Glomerular visceral epithelial cell (primary cell): ENCODE data around the gene EFCAB6.

Experiments
- DNase-seq: peaks from one replicate; pipeline ENCODE4 v3.0.0-alpha.2; 2016; ENCODE audit errors: extremely low spot score

The EFCAB6 gene

DNA sequence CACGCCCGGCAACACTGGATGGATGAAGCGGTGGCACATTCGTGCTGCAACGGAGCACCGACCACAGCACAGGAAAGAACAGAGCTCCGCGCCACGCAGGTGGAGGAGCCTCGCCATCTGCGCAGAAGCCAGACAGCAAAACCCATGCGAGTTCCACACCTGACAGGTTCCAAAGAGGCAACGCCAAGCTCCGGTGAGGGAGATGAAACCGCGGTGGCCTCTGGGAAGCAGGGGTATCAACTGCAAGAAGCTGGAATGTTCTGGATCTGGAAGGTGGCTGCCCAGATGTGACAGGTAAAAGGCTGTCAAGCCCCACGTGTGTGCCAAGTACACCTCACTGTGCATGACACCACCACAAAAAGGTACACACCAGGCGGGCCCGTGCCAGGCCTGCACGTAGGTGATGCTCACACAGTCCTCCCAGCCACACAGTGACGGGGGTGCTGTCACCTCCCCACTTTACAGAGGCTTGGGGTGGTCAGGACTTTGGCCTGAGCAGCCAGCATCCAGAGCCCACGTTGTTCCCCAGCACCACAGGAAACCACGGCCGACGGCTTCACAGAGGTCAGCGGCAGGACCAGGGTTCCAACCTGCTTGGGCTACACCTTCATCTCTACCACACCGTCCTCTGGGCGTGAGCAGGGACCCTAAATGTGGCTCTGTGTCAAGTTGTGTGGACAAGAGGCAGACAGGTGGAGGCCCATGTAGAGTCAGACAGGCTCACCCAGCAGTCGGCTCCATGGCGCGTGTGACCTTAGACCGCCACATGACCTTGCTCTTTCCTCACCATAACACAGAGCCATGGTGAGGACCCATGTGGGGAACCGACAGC is 19.7 kb upstream of the EFCAB6 start:
- no peak for DNase-seq

DNA sequence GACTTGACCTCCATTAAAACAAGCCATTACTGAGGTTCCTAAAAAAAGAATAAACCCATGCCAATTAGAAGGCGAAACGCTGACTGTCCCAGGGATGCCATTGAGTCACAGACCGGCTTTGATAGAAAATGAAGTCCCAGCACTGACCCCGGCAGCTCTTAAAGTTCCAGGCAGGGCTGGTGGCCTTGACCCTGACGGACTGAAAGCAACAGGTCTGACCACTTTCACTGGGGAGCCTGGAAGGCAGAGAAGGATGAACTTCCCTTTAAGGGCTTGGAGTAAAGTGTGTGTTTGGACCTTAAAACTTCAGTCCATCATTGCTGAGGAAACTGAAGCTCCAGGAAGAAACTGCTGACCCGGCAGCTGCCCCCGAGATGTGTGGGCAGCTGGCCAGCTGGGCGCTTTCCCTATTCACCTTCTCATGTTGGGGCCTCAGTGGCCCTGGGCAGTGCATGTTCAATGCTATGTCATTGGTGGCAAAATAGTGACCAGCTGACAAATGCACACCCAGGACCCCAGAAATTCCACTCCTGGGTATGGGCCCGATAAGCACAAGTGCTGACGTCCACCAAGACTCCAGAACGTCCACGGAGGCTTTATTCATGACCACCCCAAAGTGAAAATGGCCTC is 18.9 kb upstream of the EFCAB6 start:
- DNase-seq, result no peak

DNA sequence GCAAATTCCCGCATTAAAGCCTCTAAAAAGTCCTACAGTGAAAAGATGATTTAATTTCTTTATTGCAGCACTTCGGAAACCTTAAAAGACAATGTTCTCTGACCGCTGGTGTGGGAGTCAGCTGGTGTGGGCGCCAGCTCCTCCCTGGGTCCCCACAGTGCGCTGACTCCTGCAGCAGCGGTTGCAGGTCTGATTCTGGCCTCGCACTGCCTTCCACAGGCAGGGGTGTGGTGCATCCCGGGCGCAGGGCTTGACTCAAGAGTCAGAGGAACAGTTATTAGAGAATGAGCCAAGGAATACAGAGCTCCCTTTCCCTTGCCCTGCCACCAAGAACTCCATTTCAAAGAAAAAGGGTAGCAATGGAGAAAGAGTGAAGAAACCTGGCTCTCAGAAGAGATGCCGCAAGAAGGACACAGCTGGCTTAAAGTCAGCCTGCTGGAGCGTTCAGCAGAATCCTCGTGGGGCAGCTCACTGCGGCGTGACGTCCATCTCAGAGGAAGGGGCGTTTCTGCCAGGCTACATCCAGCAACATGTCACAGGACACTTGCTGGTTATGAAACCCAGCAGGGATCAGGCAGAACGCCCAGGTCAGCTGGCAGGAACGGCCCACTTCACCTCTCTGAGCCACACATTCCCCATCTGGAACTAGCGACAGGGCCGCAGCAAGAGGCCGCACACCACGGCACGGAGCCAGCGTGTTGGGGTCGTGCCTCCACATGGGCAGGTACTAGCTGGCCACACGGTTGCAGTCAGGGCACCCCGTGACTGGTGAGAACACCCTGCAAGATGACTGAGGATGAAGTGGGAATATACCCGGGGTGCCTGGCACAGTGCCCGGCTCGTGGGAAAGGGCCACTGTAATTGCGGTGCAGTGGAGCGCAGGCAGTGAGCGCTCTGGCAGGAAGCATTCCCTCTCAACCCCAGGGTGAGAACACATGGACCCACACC is 18.1 kb upstream of the EFCAB6 start:
- DNase-seq, result peak; percentile 43

DNA sequence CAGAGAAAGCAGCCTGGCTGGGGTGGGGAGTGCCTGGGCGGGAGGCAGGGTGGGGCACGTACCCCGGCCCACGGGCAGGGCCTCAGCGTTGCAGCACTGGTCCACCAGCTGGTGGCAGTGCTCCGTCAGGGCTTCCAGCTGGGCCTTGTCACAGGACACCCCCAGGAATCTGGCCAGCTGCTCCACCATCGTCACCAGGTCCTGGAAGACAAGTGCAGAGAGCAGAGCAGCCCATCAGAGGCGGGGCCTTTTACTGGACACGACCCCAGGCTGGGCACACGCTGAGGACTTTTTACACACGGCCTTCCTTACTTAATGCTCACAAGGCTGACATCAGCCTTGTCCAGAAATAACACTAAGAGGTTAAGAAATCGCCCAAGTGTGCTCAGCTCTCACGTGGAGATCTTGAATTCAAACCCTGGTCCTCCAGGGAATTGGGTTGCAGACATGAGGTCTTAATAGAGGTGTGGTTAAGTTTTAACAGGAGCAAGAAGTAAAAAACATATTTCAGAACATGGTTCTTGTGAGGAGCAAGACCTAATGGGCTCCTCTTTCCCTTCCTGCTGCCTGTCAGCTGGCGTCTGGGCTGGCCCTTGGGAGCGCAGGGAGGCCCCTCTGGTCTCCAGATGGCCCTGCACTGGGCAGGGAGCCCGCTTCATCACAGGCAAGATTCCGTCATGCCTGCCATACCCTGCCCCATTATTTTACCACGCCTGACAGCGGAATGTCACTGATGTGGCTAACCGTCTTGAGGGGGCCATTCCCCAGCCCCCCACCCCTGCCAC is 17.1 kb upstream of the EFCAB6 start:
- no peak for DNase-seq

DNA sequence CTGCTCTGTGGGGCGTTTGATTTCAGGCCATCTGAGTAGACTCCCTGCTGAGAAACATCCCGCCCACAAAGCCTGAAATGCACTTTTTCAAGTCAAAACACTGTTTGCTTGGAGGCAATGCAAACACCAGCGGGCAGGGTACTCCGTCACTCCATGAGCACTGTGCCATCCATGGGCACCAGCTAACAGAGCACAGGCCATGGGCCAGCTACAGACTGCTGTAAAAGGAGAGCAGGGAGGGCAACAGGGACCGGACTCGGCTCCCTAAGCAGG is 16.6 kb upstream of the EFCAB6 start:
- no peak for DNase-seq

DNA sequence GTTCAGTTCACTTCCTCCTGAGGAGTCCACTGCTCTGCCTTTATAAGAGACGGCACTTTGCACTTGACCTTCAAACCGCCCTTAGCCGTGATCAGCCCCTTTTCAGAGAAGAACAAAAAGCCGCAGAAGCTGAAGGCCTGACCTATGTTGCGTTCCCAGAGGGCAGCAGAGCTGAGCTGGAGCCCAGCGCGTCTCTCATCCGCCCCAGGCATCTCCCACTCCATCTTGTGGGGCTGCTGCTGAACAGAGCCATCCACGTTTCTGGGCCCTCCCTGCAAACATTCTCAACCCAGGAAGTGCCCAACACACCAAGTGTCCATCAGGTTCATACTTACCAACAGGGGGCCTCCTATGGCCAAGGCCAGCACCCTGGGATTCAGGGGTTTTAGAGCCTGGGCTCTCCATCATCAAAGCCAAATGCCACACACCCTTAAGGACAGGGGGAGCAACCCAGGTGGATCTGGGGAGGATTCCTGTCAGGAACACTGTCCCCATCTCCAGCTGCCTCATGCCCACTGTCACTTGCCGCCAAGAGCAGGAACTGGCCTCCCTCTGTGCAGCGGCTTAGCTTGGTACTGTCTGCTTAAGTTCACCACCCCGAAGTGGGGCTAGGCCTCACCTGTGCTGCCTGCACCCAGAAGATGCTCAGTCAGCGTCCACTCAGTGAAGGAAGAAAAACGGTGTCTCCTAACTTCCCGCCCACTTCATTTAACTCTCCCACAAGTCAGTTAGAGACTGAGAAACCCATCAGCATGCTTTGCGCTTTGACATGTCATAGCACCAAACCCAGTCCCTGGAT is 16.0 kb upstream of the EFCAB6 start:
- DNase-seq, result no peak

DNA sequence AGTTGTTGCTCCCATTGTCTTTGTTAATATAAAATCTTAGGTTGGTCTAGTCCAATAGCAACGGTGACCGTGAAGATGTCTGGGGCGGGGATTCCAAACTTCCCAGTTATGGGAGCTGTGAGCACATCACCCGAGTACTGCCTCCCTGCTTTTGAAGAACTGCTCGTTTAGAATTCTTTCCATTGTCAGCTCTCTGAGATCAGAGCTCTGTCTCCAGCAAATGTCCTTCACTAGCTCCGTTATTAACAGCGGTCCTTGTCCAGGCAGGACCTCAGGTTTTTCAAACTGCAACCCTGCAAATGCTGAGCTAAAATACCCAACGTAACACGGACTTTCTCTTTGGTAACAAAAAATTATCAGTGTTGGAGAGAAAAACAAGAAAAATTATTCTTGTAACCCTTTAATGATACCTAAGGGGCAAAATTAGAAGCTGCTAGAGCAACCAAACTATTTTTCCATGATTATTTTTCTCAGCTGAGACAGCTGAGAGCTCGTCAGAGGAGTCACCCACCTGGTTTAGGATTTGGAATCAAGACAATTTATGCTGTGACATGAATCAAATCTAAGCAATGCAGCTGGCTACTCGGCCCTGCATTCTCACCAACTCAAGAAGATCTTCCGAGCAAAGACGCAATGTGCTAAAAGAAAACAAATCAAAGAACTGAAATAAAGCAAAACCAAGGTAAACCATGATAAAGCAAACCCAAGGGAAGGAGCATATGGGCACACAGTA is 15.1 kb upstream of the EFCAB6 start:
- DNase-seq, result no peak

DNA sequence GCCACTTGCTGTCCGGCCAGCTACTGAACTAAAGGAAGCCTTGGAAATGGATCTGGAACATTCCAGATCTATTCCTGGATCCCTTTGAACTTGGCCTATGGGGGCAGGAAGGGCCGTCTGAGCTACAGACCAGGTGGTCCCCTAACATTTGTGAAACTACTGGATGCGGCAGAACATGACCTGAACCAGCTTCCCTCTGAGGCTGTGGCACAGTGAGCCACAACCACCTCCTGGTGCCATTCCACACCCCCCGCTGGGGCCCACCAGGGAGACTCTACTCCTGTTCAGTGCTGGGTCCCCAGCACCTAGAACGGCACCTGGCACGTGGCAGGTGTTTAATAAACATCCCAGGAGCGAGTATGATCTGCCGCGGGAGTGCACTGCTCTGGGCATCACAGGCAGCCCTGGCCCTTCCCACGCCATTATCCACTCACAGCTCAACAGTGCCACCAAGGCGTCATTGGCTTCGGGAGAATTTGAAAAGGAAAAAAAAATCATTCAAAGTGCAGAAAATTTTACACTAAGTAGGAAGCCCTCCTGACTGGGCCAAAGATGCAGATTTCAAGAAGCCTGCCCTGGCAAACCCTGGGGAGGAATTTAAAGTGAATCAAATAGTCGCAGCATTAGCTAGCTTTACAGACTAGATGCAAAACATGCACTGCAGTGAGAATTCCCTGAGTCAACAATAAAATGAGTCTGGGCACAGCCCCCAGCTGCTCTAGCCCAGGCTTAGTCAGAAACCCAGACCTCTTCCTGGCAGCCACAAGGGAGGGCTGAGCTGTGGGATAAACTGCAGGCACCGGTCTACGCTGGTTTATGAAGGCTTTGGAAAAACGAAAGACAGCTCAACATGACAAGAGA is 14.3 kb upstream of the EFCAB6 start:
- peak; percentile 58 for DNase-seq

DNA sequence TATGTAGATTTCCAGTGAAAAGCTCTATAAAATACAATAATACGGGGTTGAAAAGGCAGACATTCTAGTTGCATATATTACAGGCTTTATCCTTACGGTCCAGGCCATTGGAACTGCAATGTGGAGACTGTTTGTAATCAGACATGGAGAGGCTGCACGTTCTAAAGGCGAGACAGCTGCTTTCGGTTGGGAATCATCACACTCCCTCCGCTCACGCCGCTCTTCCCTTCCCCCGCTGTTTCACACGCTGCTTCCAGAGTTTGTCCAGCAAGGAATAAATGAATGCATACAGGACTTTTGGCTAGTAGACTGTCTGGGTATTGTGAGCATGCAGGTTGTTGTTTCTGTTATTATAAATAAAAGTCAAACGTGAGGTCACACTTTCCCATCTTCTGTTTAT is 13.5 kb upstream of the EFCAB6 start:
- DNase-seq, result no peak

DNA sequence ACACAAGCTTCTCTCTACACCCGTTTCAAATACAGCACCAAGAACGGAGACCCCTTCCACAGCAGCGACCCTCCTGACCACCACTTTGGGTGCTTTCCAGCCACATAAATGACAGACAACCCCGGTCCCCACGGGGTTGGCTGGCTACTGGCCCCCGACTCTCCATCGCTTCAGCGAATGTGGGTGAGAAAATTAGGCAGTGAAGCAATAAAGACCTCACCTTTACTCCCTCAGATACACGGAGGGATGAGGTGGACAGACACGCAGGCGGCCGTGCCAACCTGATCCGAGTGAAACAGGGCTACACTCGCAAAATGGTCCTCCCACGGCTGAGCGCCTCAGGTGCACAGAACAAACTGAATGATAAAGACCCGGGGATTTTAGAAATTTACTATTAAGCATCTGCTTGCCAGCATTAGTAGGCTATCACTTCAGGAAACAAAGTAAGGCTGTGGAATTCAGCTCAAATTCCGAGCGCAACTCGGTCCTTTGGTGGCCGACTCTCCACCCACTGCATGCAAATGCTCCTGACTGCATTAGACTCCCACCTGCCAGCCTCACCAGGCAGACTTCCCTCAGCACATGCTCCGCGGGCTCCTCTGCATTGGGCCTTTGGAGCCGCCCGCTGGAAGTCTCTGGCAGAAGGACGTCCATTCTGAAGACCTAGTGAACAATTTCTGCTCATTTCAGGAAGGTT is 12.8 kb upstream of the EFCAB6 start:
- no peak for DNase-seq

DNA sequence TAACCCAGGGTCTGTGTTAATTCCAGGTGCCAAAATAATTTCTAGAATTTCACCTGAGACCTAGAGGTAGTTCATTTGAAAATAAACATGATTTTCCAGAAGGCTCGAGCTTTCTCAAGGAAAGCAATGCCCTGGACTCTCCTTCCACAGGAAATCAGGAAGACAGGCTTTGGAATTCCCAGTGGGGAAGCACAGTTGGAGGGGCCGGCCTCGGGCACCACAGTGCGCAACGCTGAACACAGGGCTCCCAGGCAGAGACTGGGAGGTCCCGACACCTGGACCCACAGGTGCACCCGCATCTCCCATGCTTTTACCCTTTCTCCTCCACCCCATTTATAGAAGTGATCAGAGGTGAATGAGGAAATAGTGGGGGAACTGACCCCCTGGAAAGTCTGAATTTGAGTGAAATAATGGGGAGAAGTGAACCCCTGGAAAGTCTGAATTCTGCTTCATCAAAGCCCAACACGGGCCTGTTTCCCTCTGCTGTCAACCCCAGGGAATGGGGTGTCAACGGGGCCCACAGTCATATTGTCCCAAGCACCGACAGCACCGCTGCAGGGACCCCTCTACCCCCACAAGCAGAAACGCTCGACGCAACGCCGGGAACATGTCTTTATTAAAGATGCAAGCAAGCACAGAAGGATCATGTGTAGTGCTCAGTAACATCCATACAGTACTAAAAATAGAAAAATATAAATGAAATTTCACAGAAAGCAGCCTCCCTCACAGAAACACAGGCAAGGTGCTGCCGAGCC is 12.0 kb upstream of the EFCAB6 start:
- no peak for DNase-seq

DNA sequence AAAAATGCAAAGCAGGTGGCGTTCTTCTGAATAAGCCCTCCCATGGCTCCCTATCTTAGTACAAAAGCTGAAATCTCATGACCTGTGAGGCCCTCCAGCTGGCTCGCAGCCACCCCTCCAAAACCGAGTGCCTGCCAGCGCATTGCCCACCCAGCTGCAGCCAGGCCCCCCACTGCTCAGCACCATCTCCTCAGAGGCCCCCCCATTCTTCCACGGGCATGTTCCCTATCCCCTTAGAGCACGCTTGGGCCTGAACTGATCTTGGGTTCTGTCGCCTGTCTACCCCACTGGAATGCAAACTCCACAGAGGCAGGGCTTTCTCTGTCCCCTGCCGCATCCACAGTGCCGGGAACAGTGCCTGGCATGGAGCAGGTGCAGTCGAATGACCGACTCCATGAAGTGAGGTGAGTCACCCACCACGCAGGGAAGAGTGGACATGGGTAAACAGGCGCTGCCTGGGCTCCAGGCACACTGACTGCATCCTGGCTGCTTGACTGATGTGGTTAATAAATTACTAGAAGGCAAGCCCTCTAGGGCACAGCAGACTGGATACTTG is 11.3 kb upstream of the EFCAB6 start:
- peak; percentile 79 for DNase-seq

DNA sequence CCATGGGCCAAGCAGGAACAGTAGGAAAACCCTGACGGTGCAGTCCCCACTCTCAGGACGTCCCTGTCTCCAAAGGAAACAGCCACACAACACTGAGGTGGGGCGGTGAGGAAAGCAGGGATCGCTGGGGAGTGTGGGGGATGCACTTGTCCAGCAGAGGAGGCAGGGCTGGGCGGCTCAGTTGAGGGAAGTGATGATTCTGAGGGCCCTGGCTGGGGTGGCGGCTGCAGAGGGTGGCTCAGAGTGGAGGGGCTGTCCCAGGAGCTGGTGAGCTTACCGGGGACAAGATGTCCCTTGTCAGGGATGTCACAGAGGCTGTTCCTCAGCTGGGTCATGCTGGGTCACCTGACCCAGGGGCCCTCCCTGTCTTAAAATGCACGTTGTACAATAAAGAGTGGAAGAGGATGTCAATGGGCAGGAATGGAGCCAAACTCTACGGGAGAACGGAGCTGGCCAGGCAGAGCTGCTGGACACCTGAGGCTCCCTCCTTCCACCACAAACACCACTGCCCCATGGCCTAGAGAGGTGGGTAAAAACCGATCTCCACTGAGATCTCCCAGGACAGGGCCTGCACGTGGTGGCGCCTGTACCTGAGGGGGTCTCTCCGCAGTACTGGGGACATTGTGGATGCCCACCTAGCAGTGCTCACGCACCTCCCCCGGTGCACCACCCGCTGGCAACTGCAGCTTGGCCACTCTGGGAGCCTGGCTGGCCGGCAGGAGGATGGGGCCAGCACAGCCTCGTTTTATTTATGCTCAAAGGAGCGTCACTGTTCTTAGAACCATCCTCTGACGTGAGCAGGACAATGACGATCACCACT is 9.7 kb upstream of the EFCAB6 start:
- DNase-seq, result no peak

DNA sequence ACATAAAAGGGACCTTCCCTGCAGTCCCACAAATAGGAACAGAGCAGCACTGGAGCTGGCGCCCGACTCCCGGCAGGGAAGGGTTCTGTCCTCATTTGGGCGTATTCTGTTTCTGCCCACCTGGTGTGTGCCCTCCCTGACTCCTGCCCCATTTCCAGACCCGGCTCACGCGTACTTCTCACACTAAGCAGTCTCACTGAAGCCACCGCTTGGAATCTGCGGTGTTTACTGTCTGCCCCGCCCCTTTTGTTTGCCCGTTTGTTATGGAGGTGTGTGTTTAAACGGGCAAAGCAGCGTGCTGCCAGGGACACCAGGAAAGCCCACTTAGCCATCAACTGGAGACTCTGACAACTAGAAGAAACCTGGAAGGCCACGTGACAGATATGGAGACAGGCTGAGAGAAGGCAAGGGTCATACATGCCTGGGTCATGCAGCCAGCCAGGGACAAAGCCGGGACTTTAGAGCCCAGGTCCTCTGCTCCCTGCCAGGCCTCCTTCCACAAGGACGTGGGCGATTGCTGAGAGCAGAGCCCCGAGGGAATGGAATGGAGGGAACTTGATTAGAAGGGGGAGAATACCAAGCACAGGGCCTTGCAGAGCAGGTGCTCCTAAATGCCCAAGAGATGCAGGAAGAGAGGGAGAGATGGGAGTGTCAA is 8.7 kb upstream of the EFCAB6 start:
- DNase-seq, result no peak

DNA sequence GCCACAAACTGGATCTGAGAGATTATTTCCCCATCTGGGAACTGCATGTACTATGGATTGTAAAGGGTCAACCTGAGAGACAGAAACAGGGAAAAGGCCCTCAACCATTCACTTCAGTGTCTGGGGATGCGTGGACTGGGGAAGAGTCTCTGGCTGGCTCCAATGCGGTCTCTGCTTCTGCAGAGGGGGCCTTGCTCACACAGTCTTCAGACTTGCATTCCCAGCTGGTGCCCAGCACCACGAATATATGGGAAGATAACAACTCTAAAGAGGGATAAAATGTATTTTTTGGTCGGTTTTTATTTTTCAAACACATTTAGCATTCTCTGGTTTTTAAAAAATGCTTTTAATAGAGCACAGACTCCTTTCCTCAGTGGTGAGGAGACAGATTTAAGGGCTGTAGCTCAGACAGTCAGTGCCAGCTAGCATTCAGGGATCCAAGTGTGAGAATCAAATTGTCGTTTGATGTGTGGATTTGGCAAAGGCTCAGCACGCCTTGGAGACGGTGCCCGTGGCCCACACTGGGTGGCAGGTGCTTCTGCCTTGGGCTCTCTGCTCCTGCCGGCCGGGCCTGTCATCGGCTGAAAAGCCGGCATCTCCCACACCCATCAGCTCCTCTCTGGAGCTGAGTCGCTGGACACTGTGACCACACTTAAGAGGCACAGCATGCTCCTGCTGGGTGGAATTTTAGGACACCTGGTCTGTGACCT is 8.0 kb upstream of the EFCAB6 start:
- DNase-seq, result no peak
